Measurements from ENCODE around the gene FLVCR2. TPM values are rescaled to one million over a fixed set of nuclear protein-coding genes. Genes with fewer than 3 reads are reported as not detected.

Gene FLVCR2
- total RNA-seq, 2 experiments from 2014 or later: 0.71 to 2.3 TPM

DNA sequence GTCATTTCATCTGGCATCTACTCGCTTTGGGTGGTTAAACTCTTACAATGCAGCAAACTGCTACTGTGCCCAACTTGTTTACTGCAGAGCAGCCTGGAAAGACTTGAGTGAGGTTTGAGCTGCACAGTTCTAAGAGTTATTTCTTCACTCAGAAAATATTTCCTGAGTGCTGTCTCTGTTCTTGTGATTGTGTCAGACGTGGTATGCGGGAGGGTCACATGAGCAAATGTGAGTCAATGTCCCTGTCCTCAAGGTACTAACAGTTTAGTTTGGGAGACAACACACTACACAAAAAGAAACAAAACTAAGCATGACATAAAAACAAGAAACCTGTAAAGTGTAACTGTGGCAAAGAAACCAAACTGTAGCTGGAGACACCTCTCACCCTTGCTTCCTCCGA is 32.4 kb downstream of the FLVCR2 start:
- no peaks in the 10 kb centered on the region for H3K36me3 Mint-ChIP-seq (ENCODE audit: low read depth)
- no peaks in the 10 kb centered on the region for H3K9me3 Mint-ChIP-seq
- H3K27me3 Mint-ChIP-seq: no peaks in the 10 kb centered on the region
- POLR2A ChIA-PET: no interaction called here
- no peaks in the 10 kb centered on the region for H3K4me1 Mint-ChIP-seq (ENCODE audit: low read depth)
- DNase-seq: peak in 2 of 14 experiments; percentile 27 to 42
- CTCF ChIA-PET: interaction anchor here (1.2 kb wide), 1 partner anchor 9 kb away, joined by 3 read pairs; no protein-coding TSS in a partner anchor
- intact Hi-C loops (cut with DNase I, micrococcal nuclease): no loop called here
- H3K27ac ChIP-seq (ENCODE audit: low read depth in 1 of 2, low read length in 2 of 2): no peak overlapping the region
- H3K27ac Mint-ChIP-seq: no peak overlapping the region
- H3K4me3 ChIP-seq (ENCODE audit: low read length): no peak overlapping the region
- no peak overlapping the region for H3K4me3 Mint-ChIP-seq
- no peaks in the 10 kb centered on the region for H3K4me1 ChIP-seq (ENCODE audit: insufficient read depth, low read length)
- no peaks in the 10 kb centered on the region for H3K27me3 ChIP-seq (ENCODE audit: control insufficient read depth in 1 of 2, insufficient read depth in 2 of 2, low read length in 2 of 2)
- H3K9me3 ChIP-seq (ENCODE audit: control insufficient read depth in 1 of 2, insufficient read depth in 1 of 2, low read length in 2 of 2): peaks cover 5 to 7% of the 10 kb centered on the region in 2 experiments
- TF ChIP-seq, protein P1, sequence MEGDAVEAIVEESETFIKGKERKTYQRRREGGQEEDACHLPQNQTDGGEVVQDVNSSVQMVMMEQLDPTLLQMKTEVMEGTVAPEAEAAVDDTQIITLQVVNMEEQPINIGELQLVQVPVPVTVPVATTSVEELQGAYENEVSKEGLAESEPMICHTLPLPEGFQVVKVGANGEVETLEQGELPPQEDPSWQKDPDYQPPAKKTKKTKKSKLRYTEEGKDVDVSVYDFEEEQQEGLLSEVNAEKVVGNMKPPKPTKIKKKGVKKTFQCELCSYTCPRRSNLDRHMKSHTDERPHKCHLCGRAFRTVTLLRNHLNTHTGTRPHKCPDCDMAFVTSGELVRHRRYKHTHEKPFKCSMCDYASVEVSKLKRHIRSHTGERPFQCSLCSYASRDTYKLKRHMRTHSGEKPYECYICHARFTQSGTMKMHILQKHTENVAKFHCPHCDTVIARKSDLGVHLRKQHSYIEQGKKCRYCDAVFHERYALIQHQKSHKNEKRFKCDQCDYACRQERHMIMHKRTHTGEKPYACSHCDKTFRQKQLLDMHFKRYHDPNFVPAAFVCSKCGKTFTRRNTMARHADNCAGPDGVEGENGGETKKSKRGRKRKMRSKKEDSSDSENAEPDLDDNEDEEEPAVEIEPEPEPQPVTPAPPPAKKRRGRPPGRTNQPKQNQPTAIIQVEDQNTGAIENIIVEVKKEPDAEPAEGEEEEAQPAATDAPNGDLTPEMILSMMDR (IDR thresholded peaks at IDR 0.05): no peak
- no peaks in the 10 kb centered on the region for H3K36me3 ChIP-seq (ENCODE audit: insufficient read depth, low read length)
- ATAC-seq (ENCODE audit: poor library complexity): no peak

DNA sequence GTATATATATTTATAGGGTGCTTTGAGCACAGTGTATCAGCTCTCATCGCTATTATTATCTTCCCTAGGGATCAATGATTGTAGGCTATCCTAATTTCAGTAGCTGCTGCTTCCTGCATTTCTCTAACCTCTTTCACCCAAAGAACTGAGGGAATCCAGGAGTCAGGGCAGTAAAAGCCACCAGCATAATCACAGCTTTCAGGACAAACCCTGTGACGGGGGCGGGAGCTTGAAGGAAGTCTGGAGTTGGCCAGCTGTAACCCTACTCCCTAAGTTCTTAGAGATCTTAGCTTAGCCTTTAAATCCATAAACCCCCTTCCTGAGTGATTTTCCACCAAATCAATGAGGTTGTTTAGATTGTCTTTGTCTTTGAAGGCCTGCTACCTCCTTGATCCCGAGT is 33.7 kb downstream of the FLVCR2 start:
- no peaks in the 10 kb centered on the region for H3K27me3 ChIP-seq (ENCODE audit: control insufficient read depth in 1 of 2, insufficient read depth in 2 of 2, low read length in 2 of 2)
- TF ChIP-seq, protein P1 (IDR thresholded peaks at IDR 0.05): no peak
- no peaks in the 10 kb centered on the region for H3K27me3 Mint-ChIP-seq
- H3K9me3 Mint-ChIP-seq: no peaks in the 10 kb centered on the region
- intact Hi-C loops (cut with DNase I, micrococcal nuclease): no loop called here
- no peak overlapping the region for H3K27ac Mint-ChIP-seq
- H3K4me1 Mint-ChIP-seq (ENCODE audit: low read depth): no peaks in the 10 kb centered on the region
- H3K4me3 ChIP-seq (ENCODE audit: low read length): no peak overlapping the region
- no peak overlapping the region for H3K27ac ChIP-seq (ENCODE audit: low read depth in 1 of 2, low read length in 2 of 2)
- DNase-seq: no peak
- H3K4me3 Mint-ChIP-seq: no peak overlapping the region
- POLR2A ChIA-PET: no interaction called here
- no peaks in the 10 kb centered on the region for H3K36me3 Mint-ChIP-seq (ENCODE audit: low read depth)
- H3K4me1 ChIP-seq (ENCODE audit: insufficient read depth, low read length): no peaks in the 10 kb centered on the region
- peaks cover 5 to 7% of the 10 kb centered on the region in 2 experiments for H3K9me3 ChIP-seq (ENCODE audit: control insufficient read depth in 1 of 2, insufficient read depth in 1 of 2, low read length in 2 of 2)
- no peak for ATAC-seq (ENCODE audit: poor library complexity)
- no peaks in the 10 kb centered on the region for H3K36me3 ChIP-seq (ENCODE audit: insufficient read depth, low read length)
- CTCF ChIA-PET: no interaction called here

DNA sequence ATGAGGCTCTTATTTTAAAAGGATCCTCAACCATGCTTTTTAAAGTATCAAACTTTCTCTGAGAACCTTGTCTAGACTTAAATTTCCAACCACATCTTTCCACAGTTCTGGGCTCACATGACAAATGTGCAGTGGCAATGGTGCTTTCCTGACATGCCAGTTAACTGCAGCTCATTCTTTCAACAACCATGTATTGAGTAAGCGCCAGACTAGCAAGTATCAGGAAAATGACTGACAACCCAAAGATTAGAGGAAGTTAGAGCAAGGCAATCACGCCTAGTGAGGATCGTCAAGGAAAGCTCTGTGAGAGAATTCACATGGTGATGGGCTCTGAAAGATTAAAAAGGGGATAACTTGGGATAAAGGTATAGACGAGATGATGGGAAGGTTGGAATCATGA is 35.8 kb downstream of the FLVCR2 start:
- H3K4me3 ChIP-seq (ENCODE audit: low read length): no peak overlapping the region
- Mint-ChIP-seq H3K9me3 (no peaks in the 10 kb centered on the region), H3K27ac (no peak overlapping the region), H3K27me3 (no peaks in the 10 kb centered on the region), H3K36me3 (ENCODE audit: low read depth) (no peaks in the 10 kb centered on the region), H3K4me3 (no peak overlapping the region), H3K4me1 (ENCODE audit: low read depth) (no peaks in the 10 kb centered on the region)
- H3K27ac ChIP-seq (ENCODE audit: low read depth in 1 of 2, low read length in 2 of 2): no peak overlapping the region
- H3K4me1 ChIP-seq (ENCODE audit: insufficient read depth, low read length): no peaks in the 10 kb centered on the region
- TF ChIP-seq, protein P1 (IDR thresholded peaks at IDR 0.05): no peak
- peak in 2 of 14 experiments; percentile 49 to 59 for DNase-seq
- ChIA-PET CTCF (no interaction called here), POLR2A (no interaction called here)
- no peaks in the 10 kb centered on the region for H3K9me3 ChIP-seq (ENCODE audit: control insufficient read depth in 1 of 2, insufficient read depth in 1 of 2, low read length in 2 of 2)
- intact Hi-C loops (cut with DNase I, micrococcal nuclease): no loop called here
- H3K27me3 ChIP-seq (ENCODE audit: control insufficient read depth in 1 of 2, insufficient read depth in 2 of 2, low read length in 2 of 2): no peaks in the 10 kb centered on the region
- ATAC-seq (ENCODE audit: poor library complexity): no peak
- H3K36me3 ChIP-seq (ENCODE audit: insufficient read depth, low read length): no peaks in the 10 kb centered on the region
